ENCODE data around the gene POLR1E. TPM values are rescaled to one million over a fixed set of nuclear protein-coding genes. Genes with fewer than 3 reads are reported as not detected.

Gene POLR1E
- total RNA-seq, 1 donor from 2014 or later: 46.3 TPM

- no peaks in the 10 kb centered on the region for H3K27me3 Mint-ChIP-seq
- H3K4me3 Mint-ChIP-seq: no peak overlapping the region
- peaks cover 78% of the 10 kb centered on the region for H3K36me3 Mint-ChIP-seq (ENCODE audit: low read depth)
- intact Hi-C loops (cut with micrococcal nuclease): no loop called here
- H3K4me1 Mint-ChIP-seq: peaks cover 9% of the 10 kb centered on the region
- TF ChIP-seq CTCF (IDR thresholded peaks at IDR 0.05): no peak
- DNase-seq (no peak), ATAC-seq (ENCODE audit: low read depth) (no peak)
- ChIA-PET CTCF (no interaction called here), POLR2A (no interaction called here)
- no peak overlapping the region for H3K27ac Mint-ChIP-seq
- H3K9me3 Mint-ChIP-seq: no peaks in the 10 kb centered on the region
Measured at GRCh38 chr9:37523916-37524315, 38.2 kb downstream of the POLR1E start.

- H3K27me3 Mint-ChIP-seq: no peaks in the 10 kb centered on the region
- H3K36me3 Mint-ChIP-seq (ENCODE audit: low read depth): peaks cover 57% of the 10 kb centered on the region
- TF ChIP-seq CTCF (IDR thresholded peaks at IDR 0.05): no peak
- intact Hi-C loops (cut with micrococcal nuclease): loop anchor here (2.0 kb wide), 2 partner anchors 18 to 44 kb away; partner anchors contain the start of gene POLR1E
- H3K9me3 Mint-ChIP-seq: no peaks in the 10 kb centered on the region
- ATAC-seq (ENCODE audit: low read depth) (peak; percentile 72), DNase-seq (peak; percentile 43)
- peak overlapping the region; percentile 76 for H3K27ac Mint-ChIP-seq
- ChIA-PET POLR2A (interaction anchor here (0.6 to 1.6 kb wide), 4 partner anchors 24 to 63 kb away, joined by 3 to 7 read pairs (median 4); partner anchors contain the start of genes FBXO10 and TOMM5), CTCF (no interaction called here)
- peak overlapping the region; percentile 57 for H3K4me3 Mint-ChIP-seq
- H3K4me1 Mint-ChIP-seq: peaks cover 38% of the 10 kb centered on the region
Measured at GRCh38 chr9:37528652-37529471, 43.1 kb downstream of the POLR1E start.

- ATAC-seq (ENCODE audit: low read depth) (peak; percentile 74), DNase-seq (no peak)
- no peak for TF ChIP-seq CTCF (IDR thresholded peaks at IDR 0.05)
- peaks cover 38% of the 10 kb centered on the region for H3K4me1 Mint-ChIP-seq
- ChIA-PET CTCF (no interaction called here), POLR2A (interaction anchor here (1.5 kb wide), 1 partner anchor 44 kb away, joined by 4 read pairs; the partner anchor contains the start of gene FBXO10)
- no peaks in the 10 kb centered on the region for H3K9me3 Mint-ChIP-seq
- H3K4me3 Mint-ChIP-seq: peak overlapping the region; percentile 73
- H3K27me3 Mint-ChIP-seq: no peaks in the 10 kb centered on the region
- peak overlapping the region; percentile 86 for H3K27ac Mint-ChIP-seq
- peaks cover 52% of the 10 kb centered on the region for H3K36me3 Mint-ChIP-seq (ENCODE audit: low read depth)
- intact Hi-C loops (cut with micrococcal nuclease): loop anchor here (1.0 to 2.0 kb wide), 2 partner anchors 33 to 45 kb away; partner anchors contain the start of gene FBXO10
Measured at GRCh38 chr9:37531699-37532098, 46.0 kb downstream of the POLR1E start.

- Mint-ChIP-seq H3K27ac (no peak overlapping the region), H3K4me1 (peaks cover 31% of the 10 kb centered on the region), H3K27me3 (no peaks in the 10 kb centered on the region), H3K36me3 (ENCODE audit: low read depth) (peaks cover 55% of the 10 kb centered on the region), H3K4me3 (no peak overlapping the region), H3K9me3 (no peaks in the 10 kb centered on the region)
- TF ChIP-seq CTCF (IDR thresholded peaks at IDR 0.05): no peak
- intact Hi-C loops (cut with micrococcal nuclease): no loop called here
- POLR2A ChIA-PET: interaction anchor here (0.6 kb wide), 1 partner anchor 1802 kb away, joined by 3 read pairs; the partner anchor contains the start of gene CREB3
- CTCF ChIA-PET: no interaction called here
- no peak for ATAC-seq (ENCODE audit: low read depth)
- no peak for DNase-seq
Measured at GRCh38 chr9:37534412-37534811, 48.7 kb downstream of the POLR1E start.

- H3K4me3 Mint-ChIP-seq: no peak overlapping the region
- H3K27me3 Mint-ChIP-seq: no peaks in the 10 kb centered on the region
- peaks cover 58% of the 10 kb centered on the region for H3K36me3 Mint-ChIP-seq (ENCODE audit: low read depth)
- POLR2A ChIA-PET: no interaction called here
- DNase-seq: no peak
- H3K9me3 Mint-ChIP-seq: no peaks in the 10 kb centered on the region
- no peak overlapping the region for H3K27ac Mint-ChIP-seq
- H3K4me1 Mint-ChIP-seq: peaks cover 32% of the 10 kb centered on the region
- intact Hi-C loops (cut with micrococcal nuclease): no loop called here
- TF ChIP-seq CTCF (IDR thresholded peaks at IDR 0.05): no peak
- CTCF ChIA-PET: no interaction called here
- ATAC-seq (ENCODE audit: low read depth): no peak
Measured at GRCh38 chr9:37534901-37535300, 49.2 kb downstream of the POLR1E start.

Data from activated B cell treated with CpG ODN at 0.5 μM for 24 hours (primary cell).